HCT116 (cell line): Measurements from ENCODE around the gene ACAP3. TPM values are rescaled to one million over a fixed set of nuclear protein-coding genes. Genes with fewer than 3 reads are reported as not detected.

ENCODE experiments used
- ATAC-seq: fragments of 200-7000 bp; cut with Tn5 transposase; 2 replicates; pipeline ENCODE4 v1.9.1; 2020; ENCODE audit warnings: mild to moderate bottlenecking, moderate library complexity
- BruUV-seq: library from RNA; stranded (reverse); fragments of 400-500 nt; replicated peaks from 2 replicates; lab custom pipeline; 2021; lab: Mats Ljungman, UMichigan
- CTCF ChIA-PET: fragments of 300-600 bp; sonication (Branson Sonifier 250); formaldehyde crosslinking; loops from one replicate; lab custom pipeline; 2021; ENCODE audit warnings: antibody characterized with exemption; lab: Charles Lee
- POLR2A ChIA-PET: fragments of 300-600, 350-600 bp; sonication (Branson Sonifier 250); formaldehyde crosslinking; loops from one replicate; lab custom pipeline; 2021; ENCODE audit warnings: antibody characterized with exemption; lab: Charles Lee
- RAD21 ChIA-PET, 2 experiments: fragments of 300-600 bp; sonication (Branson Sonifier 250); formaldehyde crosslinking; loops; one replicate each; lab custom pipeline; 2023; ENCODE audit warnings: low total read pairs in 2 of 2; ENCODE audit not compliant: uncharacterized antibody in 2 of 2, unreplicated experiment in 2 of 2, low non-redundant PET in 1 of 2; lab: Charles Lee
- DNase-seq: peaks from one replicate; pipeline ENCODE4 v3.0.0-alpha.2; 2010; ENCODE audit warnings: low read depth, low spot score
- H2AFZ ChIP-seq: fragments of 200-600 bp; shearing (Covaris generic), sonication (generic); 2 replicates; pipeline ENCODE4 v1.6.1; 2017; ENCODE audit warnings: low read depth, mixed run types, mixed read lengths, antibody characterized with exemption, low read length; ENCODE audit not compliant: poor library complexity, severe bottlenecking
- H3K27ac ChIP-seq: 2 replicates; pipeline ENCODE4 v1.5.1; 2012; ENCODE audit warnings: low read depth, low read length
- H3K27me3 ChIP-seq: fragments of 200-600 bp; sonication (generic); 2 replicates; pipeline ENCODE4 v1.6.1; 2016; ENCODE audit warnings: mixed run types, low read length, mixed read lengths; ENCODE audit not compliant: insufficient read depth
- H3K36me3 ChIP-seq, 2 experiments: fragments of 200-500 bp in 1 of 2; fragments of 200-600 bp in 1 of 2; sonication (Bioruptor generic) in 1 of 2; sonication (generic) in 1 of 2; 2 replicates each; pipeline versions ENCODE4 v1.5.1 to v1.6.1; 2014 to 2016; ENCODE audit warnings: low read length in 2 of 2, inconsistent platforms in 1 of 2, mixed read lengths in 1 of 2, mixed run types in 1 of 2; ENCODE audit not compliant: insufficient read depth in 2 of 2, control insufficient read depth in 1 of 2
- H3K4me1 ChIP-seq, 2 experiments: fragments of 200-600 bp in 1 of 2; sonication (generic) in 1 of 2; 2 replicates each; pipeline versions ENCODE4 v1.5.1 to v1.6.1; 2012 to 2017; ENCODE audit warnings: low read length in 2 of 2, inconsistent platforms in 1 of 2, mild to moderate bottlenecking in 1 of 2, mixed read lengths in 1 of 2, mixed run types in 1 of 2, moderate library complexity in 1 of 2; ENCODE audit not compliant: insufficient read depth in 2 of 2, control insufficient read depth in 1 of 2
- H3K4me2 ChIP-seq: fragments of 200-600 bp; sonication (generic); 2 replicates; pipeline ENCODE4 v1.6.1; 2017; ENCODE audit warnings: mixed run types, low read length, mixed read lengths
- H3K4me3 ChIP-seq, 2 experiments: fragments of 200-600 bp in 1 of 2; sonication (generic) in 1 of 2; replicated peaks in 1 of 2; 2 replicates each; pipeline ENCODE4 v1.5.1; 2011 to 2016; ENCODE audit warnings: low read length in 2 of 2, control low read depth in 1 of 2, low read depth in 1 of 2, mild to moderate bottlenecking in 1 of 2, mixed read lengths in 1 of 2, mixed run types in 1 of 2
- H3K79me2 ChIP-seq: fragments of 200-600 bp; sonication (generic); 2 replicates; pipeline ENCODE4 v1.6.1; 2017; ENCODE audit warnings: mild to moderate bottlenecking, mixed run types, low read length, moderate library complexity, mixed read lengths; ENCODE audit not compliant: insufficient read depth
- H3K9ac ChIP-seq: fragments of 200-600 bp; sonication (generic); 2 replicates; pipeline ENCODE4 v1.6.1; 2016; ENCODE audit warnings: low read length, mixed read lengths
- H3K9me2 ChIP-seq: fragments of 200-600 bp; sonication (generic), shearing (Covaris generic); 2 replicates; pipeline ENCODE4 v1.6.1; 2017; ENCODE audit warnings: mixed run types, mild to moderate bottlenecking, moderate library complexity; ENCODE audit not compliant: insufficient read depth
- H3K9me3 ChIP-seq, 2 experiments: fragments of 200-500 bp in 1 of 2; fragments of 200-600 bp in 1 of 2; sonication (Bioruptor generic) in 1 of 2; sonication (generic) in 1 of 2; 2 replicates each; pipeline ENCODE4 v1.6.1; 2014 to 2017; ENCODE audit warnings: low read length in 2 of 2, mixed read lengths in 2 of 2, inconsistent platforms in 1 of 2, low read depth in 1 of 2, mild to moderate bottlenecking in 1 of 2, mixed run types in 1 of 2, moderate library complexity in 1 of 2; ENCODE audit not compliant: control insufficient read depth in 1 of 2, insufficient read depth in 1 of 2
- H4K20me1 ChIP-seq: fragments of 200-600 bp; sonication (generic), shearing (Covaris generic); 2 replicates; pipeline ENCODE4 v1.6.1; 2017; ENCODE audit warnings: mixed run types, mild to moderate bottlenecking, moderate library complexity; ENCODE audit not compliant: insufficient read depth
- CEBPB ChIP-seq: IDR thresholded peaks from 2 replicates; pipeline ENCODE4 v1.6.1; 2012; ENCODE audit warnings: low read depth
- EZH2 ChIP-seq: fragments of 200-600 bp; sonication (generic); IDR thresholded peaks from 2 replicates; pipeline ENCODE4 v1.6.1; 2017; ENCODE audit warnings: antibody characterized with exemption, mixed run types
- EZH2phosphoT487 ChIP-seq: fragments of 200-600 bp; IDR thresholded peaks from 2 replicates; pipeline ENCODE4 v1.6.1; 2018; ENCODE audit warnings: antibody characterized with exemption, borderline replicate concordance
- FOSL1 ChIP-seq: IDR thresholded peaks from 2 replicates; pipeline ENCODE4 v1.6.1; 2012; ENCODE audit warnings: low read depth
- POLR2A ChIP-seq: IDR thresholded peaks from 2 replicates; pipeline ENCODE4 v1.7.0; 2011; ENCODE audit warnings: borderline replicate concordance; ENCODE audit not compliant: insufficient read depth, insufficient read length; ENCODE audit errors: extremely low read depth
- POLR2AphosphoS5 ChIP-seq: IDR thresholded peaks from 2 replicates; pipeline ENCODE4 v1.6.1; 2011; ENCODE audit warnings: mild to moderate bottlenecking, low read depth, low read length, moderate library complexity
- RAD21 ChIP-seq: IDR thresholded peaks from 2 replicates; pipeline ENCODE4 v1.6.1; 2012; ENCODE audit warnings: low read depth, mild to moderate bottlenecking
- SIN3A ChIP-seq: IDR thresholded peaks from 2 replicates; pipeline ENCODE4 v1.6.1; 2012; ENCODE audit warnings: low read depth
- SRF ChIP-seq: IDR thresholded peaks from 2 replicates; pipeline ENCODE4 v1.6.1; 2012; ENCODE audit warnings: low read depth
- TCF7L2 ChIP-seq: IDR thresholded peaks from 2 replicates; pipeline ENCODE4 v1.7.0; 2011; ENCODE audit warnings: borderline replicate concordance, inconsistent platforms; ENCODE audit not compliant: insufficient read depth, insufficient read length; ENCODE audit errors: extremely low read depth
- YY1 ChIP-seq: IDR thresholded peaks from 2 replicates; pipeline ENCODE4 v1.6.1; 2011; ENCODE audit warnings: low read length, low read depth, moderate library complexity, mild to moderate bottlenecking; ENCODE audit not compliant: insufficient replicate concordance; ENCODE audit errors: extremely low read depth
- ZFX ChIP-seq: fragments of 450-650 bp; IDR thresholded peaks from 2 replicates; pipeline ENCODE4 v1.6.1; 2017
- ZNF274 ChIP-seq: fragments of 200-500 bp; sonication (Bioruptor generic); IDR thresholded peaks from 2 replicates; pipeline ENCODE4 v1.6.1; 2014; ENCODE audit warnings: mild to moderate bottlenecking, low read depth, low read length, inconsistent platforms
- intact Hi-C: fragments of 100-400 bp; cut with micrococcal nuclease; formaldehyde crosslinking; loops from 2 replicates; pipeline ENCODE4 v1.10.0; 2022
- total RNA-seq: library from RNA; stranded (reverse); gene quantifications from one replicate; pipeline ENCODE4 v1.2.1, GENCODE V29; 2021; ENCODE audit not compliant: unreplicated experiment
- TF ChIP-seq, protein P1 (sequence below): IDR thresholded peaks from 2 replicates; pipeline ENCODE4 v1.6.1; 2011; ENCODE audit warnings: mild to moderate bottlenecking, low read length, moderate library complexity; ENCODE audit not compliant: insufficient replicate concordance; ENCODE audit errors: extremely low read depth

ACAP3 gene
- total RNA-seq, 1 experiment from 2014 or later = 38.8 TPM

GRCh38 chr1:1348420-1349255, 40.9 kb upstream of the ACAP3 start:
- no peak overlapping the region for H2AFZ ChIP-seq
- DNase-seq = no peak

GRCh38 chr1:1347663-1348419, 40.1 kb upstream of the ACAP3 start:
- RAD21 ChIA-PET = interaction anchor here in 1 of 2 experiments (1.0 to 1.3 kb wide), 2 partner anchors 27 to 56 kb away, joined by 3 read pairs; partner anchors contain the start of gene AURKAIP1
- peak; percentile 44 for ATAC-seq
- TF ChIP-seq, protein P1, sequence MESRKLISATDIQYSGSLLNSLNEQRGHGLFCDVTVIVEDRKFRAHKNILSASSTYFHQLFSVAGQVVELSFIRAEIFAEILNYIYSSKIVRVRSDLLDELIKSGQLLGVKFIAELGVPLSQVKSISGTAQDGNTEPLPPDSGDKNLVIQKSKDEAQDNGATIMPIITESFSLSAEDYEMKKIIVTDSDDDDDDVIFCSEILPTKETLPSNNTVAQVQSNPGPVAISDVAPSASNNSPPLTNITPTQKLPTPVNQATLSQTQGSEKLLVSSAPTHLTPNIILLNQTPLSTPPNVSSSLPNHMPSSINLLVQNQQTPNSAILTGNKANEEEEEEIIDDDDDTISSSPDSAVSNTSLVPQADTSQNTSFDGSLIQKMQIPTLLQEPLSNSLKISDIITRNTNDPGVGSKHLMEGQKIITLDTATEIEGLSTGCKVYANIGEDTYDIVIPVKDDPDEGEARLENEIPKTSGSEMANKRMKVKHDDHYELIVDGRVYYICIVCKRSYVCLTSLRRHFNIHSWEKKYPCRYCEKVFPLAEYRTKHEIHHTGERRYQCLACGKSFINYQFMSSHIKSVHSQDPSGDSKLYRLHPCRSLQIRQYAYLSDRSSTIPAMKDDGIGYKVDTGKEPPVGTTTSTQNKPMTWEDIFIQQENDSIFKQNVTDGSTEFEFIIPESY = peak; percentile 20
- TF ChIP-seq POLR2AphosphoS5 (peak; percentile 29; the same call in 1 of the 2 replicates), RAD21 (no peak), POLR2A (peak; percentile 39), EZH2phosphoT487 (no peak), SIN3A (no peak), YY1 (no peak), CEBPB (no peak), EZH2 (no peak), TCF7L2 (peak; percentile 84), SRF (no peak), ZFX (peak; percentile 77), ZNF274 (no peak)

More at GRCh38 chr1:1348420-1349255, 40.9 kb upstream of the ACAP3 start:
- Histone ChIP-seq H4K20me1 (no peaks in the 10 kb centered on the region), H3K27me3 (no peaks in the 10 kb centered on the region), H3K79me2 (peaks cover 50% of the 10 kb centered on the region), H3K4me1 (peaks cover 45 to 67% of the 10 kb centered on the region in 2 experiments), H3K9ac (peak overlapping the region; percentile 76)
- no peak; the same call in 1 of the 2 replicates for ATAC-seq
- BruUV-seq = no TSS peak
- POLR2A ChIA-PET = interaction anchor here (0.6 to 1.2 kb wide), 4 partner anchors 11 to 69 kb away, joined by 3 to 4 read pairs (median 4); partner anchors contain the start of gene AURKAIP1
- CTCF ChIA-PET = interaction anchor here (1.3 kb wide), 1 partner anchor 57 kb away, joined by 3 read pairs; no protein-coding TSS in a partner anchor
- intact Hi-C loops = loop anchor here (5.0 to 10.0 kb wide), 3 partner anchors 41 to 276 kb away; partner anchors contain the start of genes ACAP3, MIB2, PUSL1 and RNF223
- TF ChIP-seq POLR2A (peak; percentile 3), FOSL1 (no peak)
- TF ChIP-seq, all 23 proteins: peak for 1
- peak overlapping the region; percentile 100 for H3K27ac ChIP-seq
- H3K4me3 ChIP-seq = peak overlapping the region; percentile 80 to 87
- H3K36me3 ChIP-seq = no peaks in the 10 kb centered on the region
- RAD21 ChIA-PET = interaction anchor here in 1 of 2 experiments (1.0 to 1.3 kb wide), 2 partner anchors 26 to 57 kb away, joined by 3 read pairs; partner anchors contain the start of gene AURKAIP1
- no peaks in the 10 kb centered on the region for H3K9me2 ChIP-seq
- H3K9me3 ChIP-seq = no peaks in the 10 kb centered on the region
- H3K4me2 ChIP-seq = peak overlapping the region; percentile 96

More at GRCh38 chr1:1347663-1348419, 40.1 kb upstream of the ACAP3 start:
- Histone ChIP-seq H3K27me3 (no peaks in the 10 kb centered on the region), H3K36me3 (no peaks in the 10 kb centered on the region), H3K4me2 (peak overlapping the region; percentile 96), H4K20me1 (no peaks in the 10 kb centered on the region), H3K9ac (peak overlapping the region; percentile 76), H3K4me1 (peaks cover 43 to 67% of the 10 kb centered on the region in 2 experiments), H3K4me3 (peak overlapping the region; percentile 80 to 87), H3K9me3 (no peaks in the 10 kb centered on the region), H3K9me2 (no peaks in the 10 kb centered on the region), H2AFZ (no peak overlapping the region), H3K27ac (peak overlapping the region; percentile 100), H3K79me2 (peaks cover 58% of the 10 kb centered on the region)
- POLR2A ChIA-PET = interaction anchor here (0.6 to 1.2 kb wide), 5 partner anchors 10 to 405 kb away, joined by 3 to 4 read pairs (median 4); partner anchors contain the start of gene AURKAIP1
- DNase-seq = peak; percentile 54
- BruUV-seq = no TSS peak
- intact Hi-C loops = loop anchor here (5.0 to 10.0 kb wide), 3 partner anchors 41 to 276 kb away; partner anchors contain the start of genes ACAP3, MIB2, PUSL1 and RNF223
- CTCF ChIA-PET = interaction anchor here (1.3 kb wide), 1 partner anchor 56 kb away, joined by 3 read pairs; no protein-coding TSS in a partner anchor
